BJ (cell line): ENCODE data around the gene KEAP1. TPM values are rescaled to one million over a fixed set of nuclear protein-coding genes. Genes with fewer than 3 reads are reported as not detected.
A peak's percentile ranks its signal among the peaks of the same experiment; 100 is the strongest.

ENCODE experiments used
- CTCF ChIA-PET: fragments of 350-600 bp; formaldehyde crosslinking; extraction: SDS; loops from one replicate; lab custom pipeline; 2021; ENCODE audit warnings: antibody characterized with exemption, inconsistent platforms; lab: Yijun Ruan, JAX
- POLR2A ChIA-PET: fragments of 300-600 bp; sonication (Branson Sonifier 250); formaldehyde crosslinking; extraction: SDS; loops from one replicate; lab custom pipeline; 2021; ENCODE audit warnings: antibody characterized with exemption; lab: Charles Lee
- DNase-seq: peaks from one replicate; pipeline ENCODE4 v3.0.0-alpha.2; 2011; ENCODE audit warnings: low read depth
- H3K27me3 ChIP-seq: 2 replicates; pipeline ENCODE4 v1.6.0; 2011; ENCODE audit warnings: low read length; ENCODE audit not compliant: control insufficient read depth, insufficient read depth
- H3K36me3 ChIP-seq: 2 replicates; pipeline ENCODE4 v1.5.1; 2011; ENCODE audit warnings: low read length; ENCODE audit not compliant: control insufficient read depth, insufficient read depth
- H3K4me3 ChIP-seq: 2 replicates; pipeline ENCODE4 v1.5.1; 2011; ENCODE audit warnings: low read depth, mild to moderate bottlenecking, control low read depth, low read length
- polyA plus RNA-seq: library from polyadenylated mRNA; depleted of rRNA; stranded (reverse); fragments of >200 nt; gene quantifications from 2 replicates; pipeline ENCODE4 v1.2.3, GENCODE V29; 2011
- TF ChIP-seq, protein P1 (sequence below): IDR thresholded peaks from 2 replicates; pipeline ENCODE4 v1.5.1; 2011; ENCODE audit warnings: low read depth, mild to moderate bottlenecking, control low read depth, inconsistent platforms, low read length, moderate library complexity; ENCODE audit not compliant: insufficient read depth

The KEAP1 gene
- polyA plus RNA-seq, 1 experiment = 114 TPM

DNA sequence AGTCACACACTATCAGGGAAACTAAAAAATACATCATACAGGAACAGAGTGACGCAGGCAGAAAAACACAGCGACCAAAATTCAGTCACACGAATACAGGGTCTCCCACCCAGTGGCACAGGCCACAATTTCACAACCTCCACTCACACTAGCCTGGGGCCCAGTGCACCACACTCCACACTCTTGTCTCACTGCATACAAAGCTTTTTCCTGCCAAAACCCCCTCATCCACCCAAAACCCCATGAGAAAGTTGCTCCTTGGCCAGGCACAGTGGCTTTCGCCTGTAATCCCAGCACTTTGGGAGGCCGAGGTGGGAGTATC lies 12.9 kb upstream of the KEAP1 start:
- ChIA-PET POLR2A (no interaction called here), CTCF (interaction anchor here (1.0 to 1.7 kb wide), 3 partner anchors 8 to 26 kb away, joined by 3 to 6 read pairs (median 6); no protein-coding TSS in a partner anchor)
- no peak overlapping the region for H3K4me3 ChIP-seq
- no peak for DNase-seq
- TF ChIP-seq, protein P1, sequence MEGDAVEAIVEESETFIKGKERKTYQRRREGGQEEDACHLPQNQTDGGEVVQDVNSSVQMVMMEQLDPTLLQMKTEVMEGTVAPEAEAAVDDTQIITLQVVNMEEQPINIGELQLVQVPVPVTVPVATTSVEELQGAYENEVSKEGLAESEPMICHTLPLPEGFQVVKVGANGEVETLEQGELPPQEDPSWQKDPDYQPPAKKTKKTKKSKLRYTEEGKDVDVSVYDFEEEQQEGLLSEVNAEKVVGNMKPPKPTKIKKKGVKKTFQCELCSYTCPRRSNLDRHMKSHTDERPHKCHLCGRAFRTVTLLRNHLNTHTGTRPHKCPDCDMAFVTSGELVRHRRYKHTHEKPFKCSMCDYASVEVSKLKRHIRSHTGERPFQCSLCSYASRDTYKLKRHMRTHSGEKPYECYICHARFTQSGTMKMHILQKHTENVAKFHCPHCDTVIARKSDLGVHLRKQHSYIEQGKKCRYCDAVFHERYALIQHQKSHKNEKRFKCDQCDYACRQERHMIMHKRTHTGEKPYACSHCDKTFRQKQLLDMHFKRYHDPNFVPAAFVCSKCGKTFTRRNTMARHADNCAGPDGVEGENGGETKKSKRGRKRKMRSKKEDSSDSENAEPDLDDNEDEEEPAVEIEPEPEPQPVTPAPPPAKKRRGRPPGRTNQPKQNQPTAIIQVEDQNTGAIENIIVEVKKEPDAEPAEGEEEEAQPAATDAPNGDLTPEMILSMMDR = no peak
- peaks cover 27% of the 10 kb centered on the region for H3K27me3 ChIP-seq
- no peaks in the 10 kb centered on the region for H3K36me3 ChIP-seq

DNA sequence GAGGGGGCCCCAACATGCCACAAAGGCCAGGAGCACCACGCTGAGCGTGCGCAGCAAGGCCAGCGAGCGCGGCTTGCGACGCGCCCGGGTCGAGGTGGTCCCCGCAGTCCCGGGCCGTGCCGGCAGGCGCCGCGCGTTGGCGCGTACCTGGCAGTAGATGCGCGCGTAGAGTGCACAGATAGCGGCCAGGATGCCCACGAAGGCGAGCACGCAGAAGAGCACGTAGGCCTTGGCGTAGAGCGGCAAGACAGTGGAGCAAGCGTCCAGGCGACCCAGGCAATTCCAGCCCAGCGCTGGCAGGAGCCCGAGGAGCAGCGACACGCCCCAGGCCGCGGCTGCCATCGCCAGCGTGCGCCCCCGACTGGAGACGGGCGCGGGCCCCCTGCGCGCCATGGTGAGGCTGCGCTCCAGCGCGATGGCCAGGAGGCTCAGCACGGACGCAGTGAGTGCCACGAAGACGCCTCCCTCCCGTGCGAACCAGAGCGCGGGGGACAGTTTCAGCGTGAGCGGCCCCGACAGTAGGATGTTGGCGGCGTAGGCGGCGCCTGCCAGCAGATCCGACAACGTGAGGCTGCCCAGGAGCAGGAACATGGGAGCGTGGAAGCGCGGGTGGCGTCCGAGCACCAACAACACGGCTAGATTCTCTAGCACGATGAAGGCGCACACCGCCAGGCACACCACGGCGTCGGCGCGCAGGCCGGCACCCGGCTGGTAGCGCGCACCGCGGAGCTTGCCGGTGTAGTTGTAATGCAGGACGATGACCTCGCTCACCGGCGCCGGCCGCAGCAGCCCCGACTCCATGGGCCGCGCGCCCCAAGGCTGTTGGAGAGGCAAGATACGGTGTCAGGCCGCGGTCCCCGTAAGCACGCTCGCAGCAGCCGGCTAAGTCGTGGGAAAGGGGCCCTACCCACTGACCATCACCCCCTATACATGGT lies 11.3 kb upstream of the KEAP1 start:
- no peak overlapping the region for H3K4me3 ChIP-seq
- ChIA-PET POLR2A (no interaction called here), CTCF (interaction anchor here (1.2 kb wide), 1 partner anchor 31 kb away, joined by 4 read pairs; no protein-coding TSS in a partner anchor)
- H3K36me3 ChIP-seq = no peaks in the 10 kb centered on the region
- peaks cover 27% of the 10 kb centered on the region for H3K27me3 ChIP-seq
- TF ChIP-seq, protein P1 = no peak
- no peak for DNase-seq

DNA sequence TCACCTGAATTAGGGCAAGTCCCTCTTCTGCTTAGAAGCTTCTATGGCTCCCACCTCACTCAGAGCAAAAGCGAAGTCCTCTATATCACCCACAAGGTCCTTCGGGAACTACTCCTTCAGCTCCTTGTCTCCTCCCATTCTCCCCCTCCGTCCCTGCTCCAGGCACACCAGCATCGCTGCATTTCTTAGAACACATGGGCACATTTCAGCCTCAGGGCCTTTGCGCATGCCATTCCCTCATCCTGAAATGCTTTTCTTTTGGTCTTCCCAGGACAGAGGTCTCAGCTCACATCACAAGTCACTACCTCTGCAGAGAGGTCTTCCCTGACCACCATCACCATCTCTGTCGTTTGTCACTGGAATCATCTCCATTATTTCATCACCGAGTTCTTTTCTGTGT lies 10.1 kb upstream of the KEAP1 start:
- no peaks in the 10 kb centered on the region for H3K36me3 ChIP-seq
- H3K4me3 ChIP-seq = no peak overlapping the region
- H3K27me3 ChIP-seq = peaks cover 23% of the 10 kb centered on the region
- ChIA-PET POLR2A (no interaction called here), CTCF (interaction anchor here (1.2 kb wide), 1 partner anchor 30 kb away, joined by 4 read pairs; no protein-coding TSS in a partner anchor)
- TF ChIP-seq, protein P1 = no peak
- no peak for DNase-seq

DNA sequence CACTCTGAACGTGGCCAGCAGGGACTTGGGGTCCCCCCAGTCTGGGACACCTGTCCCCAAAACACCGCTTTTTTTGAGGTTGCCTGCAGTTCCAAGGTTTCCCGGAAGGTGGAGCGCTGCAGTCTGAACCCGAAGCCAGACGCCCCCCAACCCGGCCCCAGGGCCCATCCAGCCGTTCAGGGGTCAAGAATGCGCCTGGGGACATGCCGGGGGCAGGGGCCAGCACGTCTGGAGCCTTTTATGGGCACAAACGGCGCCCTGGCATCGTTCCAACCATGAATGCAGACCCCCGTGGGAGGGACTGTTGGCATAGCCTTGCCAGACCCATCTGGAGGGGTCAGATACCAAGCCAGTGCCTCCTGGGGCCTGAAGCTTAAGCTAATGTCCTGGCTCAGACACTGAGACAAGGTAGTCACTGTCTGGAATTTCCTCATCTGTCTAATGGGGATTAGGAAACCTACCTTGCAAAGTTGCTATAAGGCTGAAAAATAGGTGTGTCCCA lies 7.2 kb upstream of the KEAP1 start:
- ChIA-PET POLR2A (no interaction called here), CTCF (interaction anchor here (1.2 to 2.0 kb wide), 4 partner anchors 13 to 189 kb away, joined by 4 to 10 read pairs (median 6); no protein-coding TSS in a partner anchor)
- TF ChIP-seq, protein P1 = peak; percentile 81
- Histone ChIP-seq H3K27me3 (peaks cover 15% of the 10 kb centered on the region), H3K36me3 (no peaks in the 10 kb centered on the region), H3K4me3 (no peak overlapping the region)
- no peak for DNase-seq

DNA sequence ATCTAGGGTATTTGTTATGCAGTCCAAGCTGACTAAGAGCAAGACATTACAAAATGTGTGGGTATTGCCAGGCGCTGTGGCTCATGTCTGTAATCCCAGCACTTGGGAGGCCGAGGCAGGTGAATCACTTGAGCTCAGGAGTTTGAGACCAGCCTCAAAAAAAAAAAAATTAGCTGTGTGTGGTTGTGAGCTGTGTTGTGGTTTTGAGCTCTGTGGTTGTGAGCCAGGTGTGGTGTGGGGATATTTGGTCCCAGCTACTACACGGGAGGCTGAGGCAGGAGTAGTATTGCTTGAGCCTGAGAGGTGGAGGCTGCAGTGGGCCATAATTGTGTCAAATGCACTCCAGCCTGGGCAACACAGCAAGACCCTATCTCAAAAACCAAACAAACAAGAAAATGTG lies 5.6 kb upstream of the KEAP1 start:
- ChIA-PET CTCF (interaction anchor here (0.6 to 2.0 kb wide), 4 partner anchors 25 to 346 kb away, joined by 3 to 10 read pairs (median 4); no protein-coding TSS in a partner anchor), POLR2A (no interaction called here)
- DNase-seq = no peak
- no peak overlapping the region for H3K4me3 ChIP-seq
- peaks cover 5% of the 10 kb centered on the region; the same call in 1 of the 2 replicates for H3K27me3 ChIP-seq
- TF ChIP-seq, protein P1 = no peak
- no peaks in the 10 kb centered on the region for H3K36me3 ChIP-seq
